ENCODE measurements around the gene HOXC5.

The HOXC5 gene

GRCh38 chr12:54008260-54008552 lies 24.6 kb upstream of the HOXC5 start:
- DNase-seq, result no peak

- peak; percentile 34 for DNase-seq
Measured at GRCh38 chr12:54009171-54010052, 23.4 kb upstream of the HOXC5 start.

- DNase-seq, result no peak
Measured at GRCh38 chr12:54010053-54010971, 22.5 kb upstream of the HOXC5 start.

- DNase-seq, result no peak
Measured at GRCh38 chr12:54010972-54011664, 21.7 kb upstream of the HOXC5 start.

GRCh38 chr12:54011665-54012532 lies 21.0 kb upstream of the HOXC5 start:
- no peak for DNase-seq

- no peak for DNase-seq
Measured at GRCh38 chr12:54012631-54013409, 20.0 kb upstream of the HOXC5 start.

GRCh38 chr12:54014377-54015017 lies 18.4 kb upstream of the HOXC5 start:
- no peak for DNase-seq

- DNase-seq, result no peak
Measured at GRCh38 chr12:54015018-54015931, 17.6 kb upstream of the HOXC5 start.

GRCh38 chr12:54016051-54016450 lies 16.8 kb upstream of the HOXC5 start:
- no peak for DNase-seq

- DNase-seq, result no peak
Measured at GRCh38 chr12:54016478-54016964, 16.3 kb upstream of the HOXC5 start.

- DNase-seq, result no peak
Measured at GRCh38 chr12:54017027-54017788, 15.6 kb upstream of the HOXC5 start.

- peak; percentile 77 for DNase-seq
Measured at GRCh38 chr12:54017878-54018467, 14.9 kb upstream of the HOXC5 start.

- DNase-seq, result no peak
Measured at GRCh38 chr12:54018468-54018984, 14.3 kb upstream of the HOXC5 start.

GRCh38 chr12:54019091-54019811 lies 13.6 kb upstream of the HOXC5 start:
- DNase-seq, result no peak

GRCh38 chr12:54019924-54020590 lies 12.8 kb upstream of the HOXC5 start:
- DNase-seq, result no peak

- no peak for DNase-seq
Measured at GRCh38 chr12:54020591-54021405, 12.1 kb upstream of the HOXC5 start.
